MM.1S (cell line): Measurements from ENCODE around the gene AOC1.
A peak's percentile ranks its signal among the peaks of the same experiment; 100 is the strongest.

Experiments
- DNase-seq: peaks from one replicate; pipeline ENCODE4 v3.0.0-alpha.2; 2015
- H2AFZ ChIP-seq: fragments of 300-600 bp; sonication (generic); 2 replicates; pipeline ENCODE4 v1.6.0; 2016; ENCODE audit warnings: antibody characterized with exemption, low read length
- H3F3A ChIP-seq: fragments of 300-600 bp; sonication (generic); 2 replicates; pipeline ENCODE4 v1.6.1; 2016; ENCODE audit warnings: mild to moderate bottlenecking, antibody characterized with exemption, low read length, moderate library complexity, mixed read lengths; ENCODE audit not compliant: insufficient read depth
- H3K27ac ChIP-seq: fragments of 300-600 bp; sonication (generic); 2 replicates; pipeline ENCODE4 v1.5.1; 2016; ENCODE audit warnings: mild to moderate bottlenecking, low read length
- H3K27me3 ChIP-seq: fragments of 300-600 bp; sonication (generic); replicated peaks from 2 replicates; pipeline ENCODE4 v1.6.0; 2016; ENCODE audit warnings: low read length; ENCODE audit not compliant: insufficient read depth
- H3K36me3 ChIP-seq: fragments of 300-600 bp; sonication (generic); replicated peaks from 2 replicates; pipeline ENCODE4 v1.6.1; 2016; ENCODE audit warnings: mild to moderate bottlenecking, low read length, mixed read lengths; ENCODE audit not compliant: insufficient read depth
- H3K4me1 ChIP-seq: fragments of 300-600 bp; sonication (generic); 2 replicates; pipeline ENCODE4 v1.6.1; 2016; ENCODE audit warnings: low read length, mixed read lengths
- H3K4me2 ChIP-seq: fragments of 300-600 bp; sonication (generic); 2 replicates; pipeline ENCODE4 v1.6.0; 2016; ENCODE audit warnings: low read depth, low read length
- H3K4me3 ChIP-seq: fragments of 300-600 bp; sonication (generic); 2 replicates; pipeline ENCODE4 v1.5.1; 2016; ENCODE audit warnings: low read length, mixed read lengths
- H3K79me2 ChIP-seq: fragments of 300-600 bp; sonication (generic); 2 replicates; pipeline ENCODE4 v1.6.1; 2016; ENCODE audit warnings: mixed run types, low read length, mixed read lengths
- H3K9ac ChIP-seq: fragments of 300-600 bp; sonication (generic); 2 replicates; pipeline ENCODE4 v1.6.1; 2016; ENCODE audit warnings: low read length, mixed read lengths
- H3K9me2 ChIP-seq: fragments of 300-600 bp; sonication (generic); replicated peaks from 2 replicates; pipeline ENCODE4 v1.6.1; 2016; ENCODE audit warnings: mild to moderate bottlenecking, low read length, mixed read lengths; ENCODE audit not compliant: insufficient read depth
- H3K9me3 ChIP-seq: fragments of 300-600 bp; sonication (generic); replicated peaks from 2 replicates; pipeline ENCODE4 v1.6.1; 2016; ENCODE audit warnings: mild to moderate bottlenecking, low read length, mixed read lengths; ENCODE audit not compliant: insufficient read depth
- H4K20me1 ChIP-seq: fragments of 300-600 bp; sonication (generic); 2 replicates; pipeline ENCODE4 v1.6.1; 2016; ENCODE audit warnings: mild to moderate bottlenecking, low read length, moderate library complexity, mixed read lengths; ENCODE audit not compliant: insufficient read depth
- EZH2 ChIP-seq: fragments of 300-600 bp; sonication (generic); optimal IDR thresholded peaks from 2 replicates; pipeline ENCODE3; 2017; ENCODE audit warnings: low read depth, mild to moderate bottlenecking, antibody characterized with exemption, low read length, mixed read lengths
- EZH2phosphoT487 ChIP-seq: fragments of 300-600 bp; sonication (generic); IDR thresholded peaks from 2 replicates; pipeline ENCODE4 v1.6.1; 2018; ENCODE audit warnings: antibody characterized with exemption, low read length
- TF ChIP-seq, protein P1 (sequence below): fragments of 300-600 bp; sonication (generic); IDR thresholded peaks from 2 replicates; pipeline ENCODE4 v1.5.1; 2016; ENCODE audit warnings: antibody characterized with exemption, low read length, mixed read lengths

Gene AOC1, protein sequence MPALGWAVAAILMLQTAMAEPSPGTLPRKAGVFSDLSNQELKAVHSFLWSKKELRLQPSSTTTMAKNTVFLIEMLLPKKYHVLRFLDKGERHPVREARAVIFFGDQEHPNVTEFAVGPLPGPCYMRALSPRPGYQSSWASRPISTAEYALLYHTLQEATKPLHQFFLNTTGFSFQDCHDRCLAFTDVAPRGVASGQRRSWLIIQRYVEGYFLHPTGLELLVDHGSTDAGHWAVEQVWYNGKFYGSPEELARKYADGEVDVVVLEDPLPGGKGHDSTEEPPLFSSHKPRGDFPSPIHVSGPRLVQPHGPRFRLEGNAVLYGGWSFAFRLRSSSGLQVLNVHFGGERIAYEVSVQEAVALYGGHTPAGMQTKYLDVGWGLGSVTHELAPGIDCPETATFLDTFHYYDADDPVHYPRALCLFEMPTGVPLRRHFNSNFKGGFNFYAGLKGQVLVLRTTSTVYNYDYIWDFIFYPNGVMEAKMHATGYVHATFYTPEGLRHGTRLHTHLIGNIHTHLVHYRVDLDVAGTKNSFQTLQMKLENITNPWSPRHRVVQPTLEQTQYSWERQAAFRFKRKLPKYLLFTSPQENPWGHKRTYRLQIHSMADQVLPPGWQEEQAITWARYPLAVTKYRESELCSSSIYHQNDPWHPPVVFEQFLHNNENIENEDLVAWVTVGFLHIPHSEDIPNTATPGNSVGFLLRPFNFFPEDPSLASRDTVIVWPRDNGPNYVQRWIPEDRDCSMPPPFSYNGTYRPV

DNA sequence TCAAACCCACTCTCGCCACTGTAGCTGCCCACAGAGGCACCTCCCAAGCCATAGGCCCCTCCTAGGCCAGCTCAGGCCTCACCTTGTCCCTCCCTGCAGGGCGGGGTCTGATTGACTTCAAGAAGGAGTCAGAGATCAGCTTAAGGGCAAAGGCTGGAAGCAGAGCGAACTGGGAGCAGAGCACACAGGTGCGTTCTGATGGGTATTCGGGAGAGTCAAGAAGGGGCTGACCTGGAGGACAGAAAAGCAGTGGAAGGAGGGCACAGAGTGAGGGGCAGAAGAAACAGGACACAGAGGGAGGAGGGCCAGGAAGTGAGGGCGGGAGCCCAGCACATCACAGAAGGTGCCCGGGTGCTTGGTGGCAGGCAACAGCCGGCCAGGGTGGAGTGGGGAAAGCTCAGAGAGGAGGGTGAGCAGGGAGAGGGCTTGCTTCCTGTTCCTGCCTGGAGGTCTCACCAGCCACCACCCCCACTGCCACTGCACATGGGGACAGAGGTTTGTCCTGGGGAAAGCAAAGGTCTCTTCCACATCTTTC, at the start of gene AOC1:
TSS of gene AOC1 (plus strand) at position 147 of the 535 bp plus-strand sequence. CDS start 3,954 bp downstream, outside the sequence.
- no peaks in the 10 kb centered on the region for H3K4me1 ChIP-seq
- H3K9me3 ChIP-seq = no peaks in the 10 kb centered on the region
- peak within 1 kb of the TSS; percentile 39; the same call in 1 of the 2 replicates for H3K4me2 ChIP-seq
- peak within 1 kb of the TSS; percentile 57 for H2AFZ ChIP-seq
- no peaks in the 10 kb centered on the region for H3K9me2 ChIP-seq
- no peak within 1 kb of the TSS for H3K27ac ChIP-seq
- H4K20me1 ChIP-seq = no peaks in the 10 kb centered on the region
- no peaks in the 10 kb centered on the region for H3F3A ChIP-seq
- TF ChIP-seq, protein P1, sequence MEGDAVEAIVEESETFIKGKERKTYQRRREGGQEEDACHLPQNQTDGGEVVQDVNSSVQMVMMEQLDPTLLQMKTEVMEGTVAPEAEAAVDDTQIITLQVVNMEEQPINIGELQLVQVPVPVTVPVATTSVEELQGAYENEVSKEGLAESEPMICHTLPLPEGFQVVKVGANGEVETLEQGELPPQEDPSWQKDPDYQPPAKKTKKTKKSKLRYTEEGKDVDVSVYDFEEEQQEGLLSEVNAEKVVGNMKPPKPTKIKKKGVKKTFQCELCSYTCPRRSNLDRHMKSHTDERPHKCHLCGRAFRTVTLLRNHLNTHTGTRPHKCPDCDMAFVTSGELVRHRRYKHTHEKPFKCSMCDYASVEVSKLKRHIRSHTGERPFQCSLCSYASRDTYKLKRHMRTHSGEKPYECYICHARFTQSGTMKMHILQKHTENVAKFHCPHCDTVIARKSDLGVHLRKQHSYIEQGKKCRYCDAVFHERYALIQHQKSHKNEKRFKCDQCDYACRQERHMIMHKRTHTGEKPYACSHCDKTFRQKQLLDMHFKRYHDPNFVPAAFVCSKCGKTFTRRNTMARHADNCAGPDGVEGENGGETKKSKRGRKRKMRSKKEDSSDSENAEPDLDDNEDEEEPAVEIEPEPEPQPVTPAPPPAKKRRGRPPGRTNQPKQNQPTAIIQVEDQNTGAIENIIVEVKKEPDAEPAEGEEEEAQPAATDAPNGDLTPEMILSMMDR = no peak
- TF ChIP-seq EZH2phosphoT487 (no peak), EZH2 (no peak)
- H3K27me3 ChIP-seq = 0 out of 2 replicates have a peak, but pooled peaks cover 9% of the 10 kb centered on the region
- no peaks in the 10 kb centered on the region for H3K79me2 ChIP-seq
- H3K36me3 ChIP-seq = no peaks in the 10 kb centered on the region
- no peak for DNase-seq
- peak within 1 kb of the TSS; percentile 18; the same call in 1 of the 2 replicates for H3K4me3 ChIP-seq
- no peak within 1 kb of the TSS for H3K9ac ChIP-seq

DNA sequence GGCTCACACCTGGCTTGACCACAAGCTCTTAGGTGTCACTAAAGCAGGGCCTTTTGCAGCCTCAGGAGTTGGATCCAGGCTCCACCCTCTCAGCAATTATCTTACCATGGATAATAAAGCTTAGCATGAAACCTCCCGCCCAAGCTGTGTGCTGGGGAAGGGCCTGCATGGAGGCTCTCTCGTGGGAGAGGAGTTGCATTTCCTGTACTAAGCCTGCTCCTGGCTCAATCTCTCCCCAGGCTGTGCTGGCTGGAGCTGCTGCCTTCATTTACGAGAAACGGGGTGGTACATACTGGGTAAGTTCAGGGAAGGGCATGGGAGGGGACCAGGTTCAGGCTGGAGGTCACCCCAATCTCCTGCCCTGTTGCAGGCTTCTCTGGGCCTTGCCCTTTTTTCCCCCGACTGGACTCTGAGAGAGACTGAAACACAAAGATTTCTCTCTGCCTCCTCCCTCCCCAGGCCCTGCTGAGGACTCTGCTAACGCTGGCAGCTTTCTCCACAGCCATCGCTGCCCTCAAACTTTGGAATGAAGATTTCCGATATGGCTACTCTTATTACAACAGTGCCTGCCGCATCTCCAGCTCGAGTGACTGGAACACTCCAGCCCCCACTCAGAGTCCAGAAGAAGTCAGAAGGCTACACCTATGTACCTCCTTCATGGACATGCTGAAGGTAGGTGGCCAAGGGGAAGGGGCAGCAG, 49.0 kb upstream of the AOC1 start:
- no peak overlapping the region for H3K4me3 ChIP-seq
- H3K4me2 ChIP-seq = no peak overlapping the region
- H3K9ac ChIP-seq = no peak overlapping the region
- no peaks in the 10 kb centered on the region for H3F3A ChIP-seq
- no peak overlapping the region for H3K27ac ChIP-seq
- H3K4me1 ChIP-seq = no peaks in the 10 kb centered on the region
- H3K9me3 ChIP-seq = no peaks in the 10 kb centered on the region
- no peaks in the 10 kb centered on the region for H3K36me3 ChIP-seq
- TF ChIP-seq, protein P1 = no peak
- TF ChIP-seq EZH2 (no peak), EZH2phosphoT487 (no peak)
- DNase-seq = no peak
- H3K79me2 ChIP-seq = no peaks in the 10 kb centered on the region
- no peak overlapping the region for H2AFZ ChIP-seq
- no peaks in the 10 kb centered on the region for H3K9me2 ChIP-seq
- no peaks in the 10 kb centered on the region for H4K20me1 ChIP-seq
- peaks cover 34% of the 10 kb centered on the region for H3K27me3 ChIP-seq

DNA sequence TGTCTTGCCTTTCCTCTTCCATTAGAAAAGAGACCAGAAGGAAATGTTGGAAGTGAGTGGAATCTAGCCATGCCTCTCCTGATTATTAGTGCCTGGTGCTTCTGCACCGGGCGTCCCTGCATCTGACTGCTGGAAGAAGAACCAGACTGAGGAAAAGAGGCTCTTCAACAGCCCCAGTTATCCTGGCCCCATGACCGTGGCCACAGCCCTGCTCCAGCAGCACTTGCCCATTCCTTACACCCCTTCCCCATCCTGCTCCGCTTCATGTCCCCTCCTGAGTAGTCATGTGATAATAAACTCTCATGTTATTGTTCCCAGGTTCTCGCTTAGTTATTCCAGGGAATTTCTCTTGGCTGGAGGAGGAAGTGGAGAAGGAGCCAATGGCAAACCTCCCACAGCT, 47.5 kb upstream of the AOC1 start:
- Histone ChIP-seq H3K79me2 (no peaks in the 10 kb centered on the region), H3K27me3 (peaks cover 24% of the 10 kb centered on the region), H3K27ac (no peak overlapping the region), H4K20me1 (no peaks in the 10 kb centered on the region), H3K4me2 (no peak overlapping the region), H3K36me3 (no peaks in the 10 kb centered on the region), H3K9me2 (no peaks in the 10 kb centered on the region), H3K9ac (no peak overlapping the region), H3K9me3 (no peaks in the 10 kb centered on the region), H3K4me1 (no peaks in the 10 kb centered on the region), H3K4me3 (no peak overlapping the region), H2AFZ (no peak overlapping the region), H3F3A (no peaks in the 10 kb centered on the region)
- DNase-seq = no peak
- TF ChIP-seq EZH2phosphoT487 (no peak), EZH2 (no peak)
